GM19351 (cell line): Measurements from ENCODE around the gene ZC3HAV1L.
"Not testable (repeated sequence)": the region's sequence is repeated elsewhere in the genome, so short reads cannot be mapped to it uniquely, and the experiment has no call there.

Source experiments
- ATAC-seq: cut with Tn5 transposase; IDR thresholded peaks from one replicate; pipeline ENCODE4 v1.9.1; 2021; ENCODE audit warnings: mild to moderate bottlenecking, moderate library complexity; ENCODE audit not compliant: unreplicated experiment

ZC3HAV1L gene

GRCh38 chr7:139054656-139055055, 18.8 kb upstream of the ZC3HAV1L start:
- not testable (repeated sequence) for ATAC-seq

- ATAC-seq: no peak
These were observed 18.3 kb upstream of the ZC3HAV1L start for GRCh38 chr7:139054101-139054500.

- no peak for ATAC-seq
These were observed 15.8 kb upstream of the ZC3HAV1L start for GRCh38 chr7:139051655-139052054.

GRCh38 chr7:139049936-139050335, 14.1 kb upstream of the ZC3HAV1L start:
- ATAC-seq: no peak

GRCh38 chr7:139049111-139049510, 13.3 kb upstream of the ZC3HAV1L start:
- ATAC-seq: no peak

GRCh38 chr7:139047970-139048369, 12.1 kb upstream of the ZC3HAV1L start:
- ATAC-seq: no peak

GRCh38 chr7:139046143-139046542, 10.3 kb upstream of the ZC3HAV1L start:
- no peak for ATAC-seq

- ATAC-seq: peak; percentile 69
These were observed 9.3 kb upstream of the ZC3HAV1L start for GRCh38 chr7:139044813-139045794.

GRCh38 chr7:139043823-139044812, 8.3 kb upstream of the ZC3HAV1L start:
- ATAC-seq: peak; percentile 36

GRCh38 chr7:139041378-139042085, 5.7 kb upstream of the ZC3HAV1L start:
- no peak for ATAC-seq

- ATAC-seq: no peak
These were observed 2.8 kb upstream of the ZC3HAV1L start for GRCh38 chr7:139038691-139039090.

GRCh38 chr7:139036901-139037300, 1.1 kb upstream of the ZC3HAV1L start:
- ATAC-seq: no peak

- peak; percentile 39 for ATAC-seq
These were observed 822 bp downstream of the ZC3HAV1L start for GRCh38 chr7:139034855-139035585.

- ATAC-seq: no peak
These were observed 1.5 kb downstream of the ZC3HAV1L start for GRCh38 chr7:139034336-139034735.

- no peak for ATAC-seq
These were observed 2.3 kb downstream of the ZC3HAV1L start for GRCh38 chr7:139033346-139034114.

- ATAC-seq: no peak
These were observed 3.4 kb downstream of the ZC3HAV1L start for GRCh38 chr7:139032473-139032872.

GRCh38 chr7:139029353-139029752, 6.5 kb downstream of the ZC3HAV1L start:
- ATAC-seq: no peak

- ATAC-seq: no peak
These were observed 9.3 kb downstream of the ZC3HAV1L start for GRCh38 chr7:139026551-139026950.

- not testable (repeated sequence) for ATAC-seq
These were observed 10.0 kb downstream of the ZC3HAV1L start for GRCh38 chr7:139025861-139026260.
